Activated CD4-positive, alpha-beta memory T cell treated with anti-CD3 and anti-CD28 coated beads for 36 hours (primary cell): ENCODE data around the gene MYO1B. TPM values are rescaled to one million over a fixed set of nuclear protein-coding genes. Genes with fewer than 3 reads are reported as not detected.

ENCODE experiments used
- CTCF ChIA-PET: fragments of 350-600 bp; sonication (Branson Sonifier 250); formaldehyde crosslinking; loops from one replicate; lab custom pipeline; 2021; ENCODE audit warnings: antibody characterized with exemption, inconsistent platforms; lab: Charles Lee
- POLR2A ChIA-PET: fragments of 350-600 bp; sonication (Branson Sonifier 250); formaldehyde crosslinking; loops from one replicate; lab custom pipeline; 2021; ENCODE audit warnings: antibody characterized with exemption; lab: Charles Lee
- DNase-seq: peaks from one replicate; pipeline ENCODE4 v3.0.0-alpha.2; 2020
- H3K27ac Mint-ChIP-seq: one replicate; pipeline ENCODE4 v1.8.0; 2021; ENCODE audit warnings: mixed read lengths
- H3K27me3 Mint-ChIP-seq: one replicate; pipeline ENCODE4 v1.8.0; 2021; ENCODE audit warnings: mixed read lengths
- H3K36me3 Mint-ChIP-seq: one replicate; pipeline ENCODE4 v1.8.0; 2021; ENCODE audit warnings: mixed read lengths
- H3K4me1 Mint-ChIP-seq: one replicate; pipeline ENCODE4 v1.8.0; 2021; ENCODE audit warnings: low read depth, mixed read lengths
- H3K4me3 Mint-ChIP-seq: one replicate; pipeline ENCODE4 v1.8.0; 2021; ENCODE audit warnings: mild to moderate bottlenecking, mixed read lengths
- H3K9me3 Mint-ChIP-seq: one replicate; pipeline ENCODE4 v1.8.0; 2021; ENCODE audit warnings: mixed read lengths
- intact Hi-C: fragments of 100-400 bp; cut with micrococcal nuclease; formaldehyde crosslinking; loops from one replicate; pipeline ENCODE4 v1.15.1; 2023
- total RNA-seq, 2 experiments: library from RNA; stranded (reverse); gene quantifications; one replicate each; pipeline ENCODE4 v1.2.3, GENCODE V29; 2021

Gene MYO1B
- total RNA-seq, 2 experiments from 2014 or later: 13.5 to 15.6 TPM

- H3K9me3 Mint-ChIP-seq: no peaks in the 10 kb centered on the region
- DNase-seq: no peak
- peaks cover 5% of the 10 kb centered on the region for H3K27me3 Mint-ChIP-seq
- ChIA-PET POLR2A (no interaction called here), CTCF (no interaction called here)
- H3K4me3 Mint-ChIP-seq: no peak overlapping the region
- intact Hi-C loops: no loop called here
- H3K27ac Mint-ChIP-seq: no peak overlapping the region
- H3K4me1 Mint-ChIP-seq: peaks cover 12% of the 10 kb centered on the region
- H3K36me3 Mint-ChIP-seq: peaks cover 4% of the 10 kb centered on the region
Observed at GRCh38 chr2:191384829-191385228, 139.6 kb downstream of the MYO1B start.

- H3K4me1 Mint-ChIP-seq: peaks cover 12% of the 10 kb centered on the region
- H3K36me3 Mint-ChIP-seq: peaks cover 4% of the 10 kb centered on the region
- ChIA-PET POLR2A (no interaction called here), CTCF (no interaction called here)
- no peaks in the 10 kb centered on the region for H3K9me3 Mint-ChIP-seq
- peaks cover 5% of the 10 kb centered on the region for H3K27me3 Mint-ChIP-seq
- DNase-seq: peak; percentile 41
- no peak overlapping the region for H3K4me3 Mint-ChIP-seq
- intact Hi-C loops: no loop called here
- no peak overlapping the region for H3K27ac Mint-ChIP-seq
Observed at GRCh38 chr2:191385416-191386160, 140.4 kb downstream of the MYO1B start.

GRCh38 chr2:191386938-191387536, 141.8 kb downstream of the MYO1B start:
- Mint-ChIP-seq H3K9me3 (no peaks in the 10 kb centered on the region), H3K27ac (no peak overlapping the region), H3K36me3 (peaks cover 4% of the 10 kb centered on the region), H3K4me1 (peaks cover 12% of the 10 kb centered on the region), H3K27me3 (peaks cover 4% of the 10 kb centered on the region), H3K4me3 (no peak overlapping the region)
- ChIA-PET POLR2A (no interaction called here), CTCF (no interaction called here)
- intact Hi-C loops: no loop called here
- no peak for DNase-seq

- no peak overlapping the region for H3K4me3 Mint-ChIP-seq
Observed at GRCh38 chr2:191389288-191389687, 144.1 kb downstream of the MYO1B start.

GRCh38 chr2:191391171-191391570, 146.0 kb downstream of the MYO1B start:
- Mint-ChIP-seq H3K27me3 (peaks cover 2% of the 10 kb centered on the region), H3K9me3 (no peaks in the 10 kb centered on the region), H3K36me3 (peaks cover 4% of the 10 kb centered on the region), H3K27ac (no peak overlapping the region), H3K4me3 (no peak overlapping the region), H3K4me1 (peaks cover 6% of the 10 kb centered on the region)
- CTCF ChIA-PET: no interaction called here
- POLR2A ChIA-PET: no interaction called here
- intact Hi-C loops: no loop called here
- no peak for DNase-seq

More at GRCh38 chr2:191389288-191389687, 144.1 kb downstream of the MYO1B start:
- H3K27me3 Mint-ChIP-seq: peaks cover 4% of the 10 kb centered on the region
- H3K27ac Mint-ChIP-seq: no peak overlapping the region
- intact Hi-C loops: no loop called here
- ChIA-PET POLR2A (no interaction called here), CTCF (no interaction called here)
- H3K36me3 Mint-ChIP-seq: peaks cover 4% of the 10 kb centered on the region
- H3K9me3 Mint-ChIP-seq: no peaks in the 10 kb centered on the region
- H3K4me1 Mint-ChIP-seq: peaks cover 12% of the 10 kb centered on the region
- DNase-seq: no peak

- H3K36me3 Mint-ChIP-seq: no peaks in the 10 kb centered on the region
- H3K27me3 Mint-ChIP-seq: no peaks in the 10 kb centered on the region
- intact Hi-C loops: no loop called here
- H3K4me1 Mint-ChIP-seq: no peaks in the 10 kb centered on the region
- CTCF ChIA-PET: no interaction called here
- H3K27ac Mint-ChIP-seq: no peak overlapping the region
- POLR2A ChIA-PET: no interaction called here
- H3K4me3 Mint-ChIP-seq: no peak overlapping the region
- no peaks in the 10 kb centered on the region for H3K9me3 Mint-ChIP-seq
- DNase-seq: no peak
Observed at GRCh38 chr2:191394043-191394442, 148.8 kb downstream of the MYO1B start.

GRCh38 chr2:191396794-191397193, 151.6 kb downstream of the MYO1B start:
- DNase-seq: no peak
- Mint-ChIP-seq H3K27me3 (no peaks in the 10 kb centered on the region), H3K36me3 (no peaks in the 10 kb centered on the region), H3K4me1 (no peaks in the 10 kb centered on the region), H3K27ac (no peak overlapping the region), H3K9me3 (no peaks in the 10 kb centered on the region), H3K4me3 (no peak overlapping the region)
- ChIA-PET CTCF (no interaction called here), POLR2A (no interaction called here)
- intact Hi-C loops: no loop called here

GRCh38 chr2:191399601-191400000, 154.4 kb downstream of the MYO1B start:
- H3K9me3 Mint-ChIP-seq: no peaks in the 10 kb centered on the region
- H3K27me3 Mint-ChIP-seq: no peaks in the 10 kb centered on the region
- intact Hi-C loops: no loop called here
- no peak overlapping the region for H3K4me3 Mint-ChIP-seq
- no peaks in the 10 kb centered on the region for H3K36me3 Mint-ChIP-seq
- H3K27ac Mint-ChIP-seq: no peak overlapping the region
- CTCF ChIA-PET: no interaction called here
- POLR2A ChIA-PET: no interaction called here
- H3K4me1 Mint-ChIP-seq: no peaks in the 10 kb centered on the region
- DNase-seq: no peak

- Mint-ChIP-seq H3K36me3 (no peaks in the 10 kb centered on the region), H3K27me3 (no peaks in the 10 kb centered on the region), H3K27ac (no peak overlapping the region), H3K4me1 (no peaks in the 10 kb centered on the region), H3K4me3 (no peak overlapping the region), H3K9me3 (no peaks in the 10 kb centered on the region)
- ChIA-PET CTCF (interaction anchor here (0.7 kb wide), 1 partner anchor 166 kb away, joined by 4 read pairs; no protein-coding TSS in a partner anchor), POLR2A (no interaction called here)
- intact Hi-C loops: no loop called here
- no peak for DNase-seq
Observed at GRCh38 chr2:191401287-191401686, 156.1 kb downstream of the MYO1B start.

GRCh38 chr2:191402966-191403565, 157.9 kb downstream of the MYO1B start:
- Mint-ChIP-seq H3K36me3 (no peaks in the 10 kb centered on the region), H3K27ac (no peak overlapping the region), H3K4me3 (no peak overlapping the region), H3K27me3 (no peaks in the 10 kb centered on the region), H3K4me1 (no peaks in the 10 kb centered on the region), H3K9me3 (no peaks in the 10 kb centered on the region)
- POLR2A ChIA-PET: no interaction called here
- intact Hi-C loops: no loop called here
- no peak for DNase-seq
- CTCF ChIA-PET: no interaction called here

- no peak overlapping the region for H3K4me3 Mint-ChIP-seq
- H3K27me3 Mint-ChIP-seq: no peaks in the 10 kb centered on the region
- no peak for DNase-seq
- no peaks in the 10 kb centered on the region for H3K9me3 Mint-ChIP-seq
- H3K4me1 Mint-ChIP-seq: no peaks in the 10 kb centered on the region
- peaks cover under 1% of the 10 kb centered on the region for H3K36me3 Mint-ChIP-seq
- no peak overlapping the region for H3K27ac Mint-ChIP-seq
- ChIA-PET POLR2A (no interaction called here), CTCF (no interaction called here)
- intact Hi-C loops: no loop called here
Observed at GRCh38 chr2:191404568-191404991, 159.4 kb downstream of the MYO1B start.

GRCh38 chr2:191405546-191405945, 160.3 kb downstream of the MYO1B start:
- DNase-seq: no peak
- no peaks in the 10 kb centered on the region for H3K27me3 Mint-ChIP-seq
- peaks cover 2% of the 10 kb centered on the region for H3K36me3 Mint-ChIP-seq
- no peaks in the 10 kb centered on the region for H3K4me1 Mint-ChIP-seq
- no peak overlapping the region for H3K4me3 Mint-ChIP-seq
- H3K9me3 Mint-ChIP-seq: no peaks in the 10 kb centered on the region
- POLR2A ChIA-PET: interaction anchor here (0.6 kb wide), 1 partner anchor 146 kb away, joined by 4 read pairs; no protein-coding TSS in a partner anchor
- H3K27ac Mint-ChIP-seq: no peak overlapping the region
- intact Hi-C loops: no loop called here
- CTCF ChIA-PET: no interaction called here
